ENCODE results near the gene TSPAN17. TPM values are rescaled to one million over a fixed set of nuclear protein-coding genes. Genes with fewer than 3 reads are reported as not detected.

The TSPAN17 gene
- total and polyA plus RNA-seq, 2 donors (not counting 1 experiment from before 2014, with no cell fraction given): 34.8 to 35.2 TPM

- H2AFZ ChIP-seq (ENCODE audit: low read length): no peak overlapping the region
- TF ChIP-seq EZH2 (IDR thresholded peaks at IDR 0.05; ENCODE audit: low read length, missing control alignments): no peak
- TF ChIP-seq, protein P1, sequence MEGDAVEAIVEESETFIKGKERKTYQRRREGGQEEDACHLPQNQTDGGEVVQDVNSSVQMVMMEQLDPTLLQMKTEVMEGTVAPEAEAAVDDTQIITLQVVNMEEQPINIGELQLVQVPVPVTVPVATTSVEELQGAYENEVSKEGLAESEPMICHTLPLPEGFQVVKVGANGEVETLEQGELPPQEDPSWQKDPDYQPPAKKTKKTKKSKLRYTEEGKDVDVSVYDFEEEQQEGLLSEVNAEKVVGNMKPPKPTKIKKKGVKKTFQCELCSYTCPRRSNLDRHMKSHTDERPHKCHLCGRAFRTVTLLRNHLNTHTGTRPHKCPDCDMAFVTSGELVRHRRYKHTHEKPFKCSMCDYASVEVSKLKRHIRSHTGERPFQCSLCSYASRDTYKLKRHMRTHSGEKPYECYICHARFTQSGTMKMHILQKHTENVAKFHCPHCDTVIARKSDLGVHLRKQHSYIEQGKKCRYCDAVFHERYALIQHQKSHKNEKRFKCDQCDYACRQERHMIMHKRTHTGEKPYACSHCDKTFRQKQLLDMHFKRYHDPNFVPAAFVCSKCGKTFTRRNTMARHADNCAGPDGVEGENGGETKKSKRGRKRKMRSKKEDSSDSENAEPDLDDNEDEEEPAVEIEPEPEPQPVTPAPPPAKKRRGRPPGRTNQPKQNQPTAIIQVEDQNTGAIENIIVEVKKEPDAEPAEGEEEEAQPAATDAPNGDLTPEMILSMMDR (conservative IDR thresholded peaks at IDR 0.05 in 1 of 2, IDR thresholded peaks at IDR 0.05 in 1 of 2; ENCODE audit: low read depth in 1 of 2, low read length in 2 of 2): no peak
- H3K4me1 ChIP-seq (ENCODE audit: control insufficient read depth, extremely low read depth, insufficient read depth, low read length): no peaks in the 10 kb centered on the region
- H3K36me3 ChIP-seq (ENCODE audit: control insufficient read depth, insufficient read depth, low read length): no peaks in the 10 kb centered on the region
- H3K27me3 ChIP-seq (ENCODE audit: control insufficient read depth, insufficient read depth, low read length): peaks cover 19% of the 10 kb centered on the region
- H3K4me3 ChIP-seq (replicated peaks in 1 of 4; ENCODE audit: control extremely low read depth in 1 of 4, insufficient read depth in 1 of 4, low read depth in 3 of 4, low read length in 4 of 4): no peak overlapping the region
- no peak overlapping the region for H3K4me2 ChIP-seq (ENCODE audit: extremely low read depth, insufficient read depth, low read length)
- H3K9ac ChIP-seq (ENCODE audit: insufficient read depth, low read length): no peak overlapping the region
- no peaks in the 10 kb centered on the region for H3K9me3 ChIP-seq (ENCODE audit: control insufficient read depth, insufficient read depth, low read depth, low read length)
- H3K27ac ChIP-seq (ENCODE audit: insufficient read depth, low read length): no peak overlapping the region
- H4K20me1 ChIP-seq (ENCODE audit: control insufficient read depth, extremely low read depth, insufficient read depth, low read length): no peaks in the 10 kb centered on the region
- no peak for DNase-seq (ENCODE audit: low read depth in 2 of 2)
- no peaks in the 10 kb centered on the region for H3K79me2 ChIP-seq (ENCODE audit: control insufficient read depth, insufficient read depth, low read length)
Observed at GRCh38 chr5:176687247-176687646, 40.0 kb downstream of the TSPAN17 start.

DNA sequence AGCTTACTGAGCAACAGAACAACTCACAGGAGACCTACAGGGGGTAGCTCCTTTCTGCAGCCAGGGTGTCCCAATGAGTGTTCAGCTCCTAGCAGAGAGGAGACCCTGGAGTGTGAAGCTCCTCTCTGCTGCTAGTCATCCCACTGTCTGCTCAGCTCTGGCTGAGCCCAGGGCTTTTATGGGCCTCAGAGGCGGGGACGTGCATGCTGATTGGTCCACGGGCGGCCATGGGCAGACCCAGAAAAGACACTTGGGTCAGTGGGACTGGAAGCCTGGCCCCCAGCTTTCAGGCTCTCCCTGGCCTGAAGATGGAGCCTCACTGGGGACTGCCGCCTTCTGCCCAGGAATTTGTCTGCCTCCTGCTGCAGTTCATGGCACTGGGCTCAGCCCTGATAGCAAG is 40.6 kb downstream of the TSPAN17 start:
- peaks cover 19% of the 10 kb centered on the region for H3K27me3 ChIP-seq (ENCODE audit: control insufficient read depth, insufficient read depth, low read length)
- no peak overlapping the region for H3K4me2 ChIP-seq (ENCODE audit: extremely low read depth, insufficient read depth, low read length)
- H2AFZ ChIP-seq (ENCODE audit: low read length): no peak overlapping the region
- no peaks in the 10 kb centered on the region for H3K9me3 ChIP-seq (ENCODE audit: control insufficient read depth, insufficient read depth, low read depth, low read length)
- no peak for DNase-seq (ENCODE audit: low read depth in 2 of 2)
- H3K27ac ChIP-seq (ENCODE audit: insufficient read depth, low read length): no peak overlapping the region
- no peaks in the 10 kb centered on the region for H3K36me3 ChIP-seq (ENCODE audit: control insufficient read depth, insufficient read depth, low read length)
- no peak overlapping the region for H3K9ac ChIP-seq (ENCODE audit: insufficient read depth, low read length)
- no peak for TF ChIP-seq EZH2 (IDR thresholded peaks at IDR 0.05; ENCODE audit: low read length, missing control alignments)
- TF ChIP-seq, protein P1 (conservative IDR thresholded peaks at IDR 0.05 in 1 of 2, IDR thresholded peaks at IDR 0.05 in 1 of 2; ENCODE audit: low read depth in 1 of 2, low read length in 2 of 2): no peak
- no peaks in the 10 kb centered on the region for H3K79me2 ChIP-seq (ENCODE audit: control insufficient read depth, insufficient read depth, low read length)
- H3K4me1 ChIP-seq (ENCODE audit: control insufficient read depth, extremely low read depth, insufficient read depth, low read length): no peaks in the 10 kb centered on the region
- H4K20me1 ChIP-seq (ENCODE audit: control insufficient read depth, extremely low read depth, insufficient read depth, low read length): no peaks in the 10 kb centered on the region
- no peak overlapping the region for H3K4me3 ChIP-seq (replicated peaks in 1 of 4; ENCODE audit: control extremely low read depth in 1 of 4, insufficient read depth in 1 of 4, low read depth in 3 of 4, low read length in 4 of 4)

GRCh38 chr5:176690911-176691310 is 43.6 kb downstream of the TSPAN17 start:
- H3K27me3 ChIP-seq (ENCODE audit: control insufficient read depth, insufficient read depth, low read length): peaks cover 41% of the 10 kb centered on the region
- H3K9ac ChIP-seq (ENCODE audit: insufficient read depth, low read length): no peak overlapping the region
- no peak overlapping the region for H3K4me3 ChIP-seq (replicated peaks in 1 of 4; ENCODE audit: control extremely low read depth in 1 of 4, insufficient read depth in 1 of 4, low read depth in 3 of 4, low read length in 4 of 4)
- DNase-seq (ENCODE audit: low read depth in 2 of 2): no peak
- H3K4me2 ChIP-seq (ENCODE audit: extremely low read depth, insufficient read depth, low read length): no peak overlapping the region
- no peak overlapping the region for H2AFZ ChIP-seq (ENCODE audit: low read length)
- H4K20me1 ChIP-seq (ENCODE audit: control insufficient read depth, extremely low read depth, insufficient read depth, low read length): no peaks in the 10 kb centered on the region
- no peaks in the 10 kb centered on the region for H3K4me1 ChIP-seq (ENCODE audit: control insufficient read depth, extremely low read depth, insufficient read depth, low read length)
- H3K79me2 ChIP-seq (ENCODE audit: control insufficient read depth, insufficient read depth, low read length): no peaks in the 10 kb centered on the region
- no peaks in the 10 kb centered on the region for H3K36me3 ChIP-seq (ENCODE audit: control insufficient read depth, insufficient read depth, low read length)
- no peak overlapping the region for H3K27ac ChIP-seq (ENCODE audit: insufficient read depth, low read length)
- TF ChIP-seq, protein P1 (conservative IDR thresholded peaks at IDR 0.05 in 1 of 2, IDR thresholded peaks at IDR 0.05 in 1 of 2; ENCODE audit: low read depth in 1 of 2, low read length in 2 of 2): no peak
- no peak for TF ChIP-seq EZH2 (IDR thresholded peaks at IDR 0.05; ENCODE audit: low read length, missing control alignments)
- no peaks in the 10 kb centered on the region for H3K9me3 ChIP-seq (ENCODE audit: control insufficient read depth, insufficient read depth, low read depth, low read length)

Data from fibroblast of lung (primary cell).